ENCODE measurements around the gene MAPK6.
A peak's percentile ranks its signal among the peaks of the same experiment; 100 is the strongest.

MAPK6 gene

GRCh38 chr15:52018693-52019393 lies at the start of gene MAPK6 (continued):
- TF ChIP-seq, protein P1, sequence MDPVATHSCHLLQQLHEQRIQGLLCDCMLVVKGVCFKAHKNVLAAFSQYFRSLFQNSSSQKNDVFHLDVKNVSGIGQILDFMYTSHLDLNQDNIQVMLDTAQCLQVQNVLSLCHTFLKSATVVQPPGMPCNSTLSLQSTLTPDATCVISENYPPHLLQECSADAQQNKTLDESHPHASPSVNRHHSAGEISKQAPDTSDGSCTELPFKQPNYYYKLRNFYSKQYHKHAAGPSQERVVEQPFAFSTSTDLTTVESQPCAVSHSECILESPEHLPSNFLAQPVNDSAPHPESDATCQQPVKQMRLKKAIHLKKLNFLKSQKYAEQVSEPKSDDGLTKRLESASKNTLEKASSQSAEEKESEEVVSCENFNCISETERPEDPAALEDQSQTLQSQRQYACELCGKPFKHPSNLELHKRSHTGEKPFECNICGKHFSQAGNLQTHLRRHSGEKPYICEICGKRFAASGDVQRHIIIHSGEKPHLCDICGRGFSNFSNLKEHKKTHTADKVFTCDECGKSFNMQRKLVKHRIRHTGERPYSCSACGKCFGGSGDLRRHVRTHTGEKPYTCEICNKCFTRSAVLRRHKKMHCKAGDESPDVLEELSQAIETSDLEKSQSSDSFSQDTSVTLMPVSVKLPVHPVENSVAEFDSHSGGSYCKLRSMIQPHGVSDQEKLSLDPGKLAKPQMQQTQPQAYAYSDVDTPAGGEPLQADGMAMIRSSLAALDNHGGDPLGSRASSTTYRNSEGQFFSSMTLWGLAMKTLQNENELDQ (tag by site-specific recombination; IDR thresholded peaks at IDR 0.05; ENCODE audit: low read depth): no peak
- TF ChIP-seq YY1 (tag by site-specific recombination; IDR thresholded peaks at IDR 0.05) (peak; percentile 81; the same call in 1 of the 2 replicates), ZNF600 (tag by site-specific recombination; IDR thresholded peaks at IDR 0.05) (peak; percentile 55; the same call in 1 of the 2 replicates), KLF16 (tag by site-specific recombination; IDR thresholded peaks at IDR 0.05) (peak; percentile 80), ZNF571 (tag by site-specific recombination; IDR thresholded peaks at IDR 0.05) (no peak), ZSCAN5A (tag by site-specific recombination; IDR thresholded peaks at IDR 0.05) (no peak), ZNF24 (tag by site-specific recombination; IDR thresholded peaks at IDR 0.05) (peak; percentile 73), ZNF623 (tag by site-specific recombination; IDR thresholded peaks at IDR 0.05) (no peak), ZNF18 (tag by site-specific recombination; IDR thresholded peaks at IDR 0.05) (no peak), SP7 (tag by site-specific recombination; IDR thresholded peaks at IDR 0.05) (peak; percentile 76), ZNF391 (tag by site-specific recombination; IDR thresholded peaks at IDR 0.05; ENCODE audit: borderline replicate concordance, low read depth) (peak; percentile 15; the same call in 1 of the 2 replicates), ZNF76 (tag by site-specific recombination; IDR thresholded peaks at IDR 0.05; ENCODE audit: borderline replicate concordance, low read depth) (no peak), KLF10 (tag by site-specific recombination; IDR thresholded peaks at IDR 0.05) (peak; percentile 90), ZNF302 (tag by site-specific recombination; IDR thresholded peaks at IDR 0.05; ENCODE audit: low read depth) (no peak), SP2 (tag by site-specific recombination; IDR thresholded peaks at IDR 0.05) (peak; percentile 78), ZNF626 (tag by site-specific recombination; IDR thresholded peaks at IDR 0.05) (no peak), GLIS1 (tag by site-specific recombination; IDR thresholded peaks at IDR 0.05) (peak; percentile 39; the same call in 1 of the 2 replicates), BCL11B (tag by site-specific recombination; IDR thresholded peaks at IDR 0.05; ENCODE audit: low read depth) (no peak), ZNF23 (tag by site-specific recombination; IDR thresholded peaks at IDR 0.05; ENCODE audit: borderline replicate concordance) (no peak)
- TF ChIP-seq, protein P2, sequence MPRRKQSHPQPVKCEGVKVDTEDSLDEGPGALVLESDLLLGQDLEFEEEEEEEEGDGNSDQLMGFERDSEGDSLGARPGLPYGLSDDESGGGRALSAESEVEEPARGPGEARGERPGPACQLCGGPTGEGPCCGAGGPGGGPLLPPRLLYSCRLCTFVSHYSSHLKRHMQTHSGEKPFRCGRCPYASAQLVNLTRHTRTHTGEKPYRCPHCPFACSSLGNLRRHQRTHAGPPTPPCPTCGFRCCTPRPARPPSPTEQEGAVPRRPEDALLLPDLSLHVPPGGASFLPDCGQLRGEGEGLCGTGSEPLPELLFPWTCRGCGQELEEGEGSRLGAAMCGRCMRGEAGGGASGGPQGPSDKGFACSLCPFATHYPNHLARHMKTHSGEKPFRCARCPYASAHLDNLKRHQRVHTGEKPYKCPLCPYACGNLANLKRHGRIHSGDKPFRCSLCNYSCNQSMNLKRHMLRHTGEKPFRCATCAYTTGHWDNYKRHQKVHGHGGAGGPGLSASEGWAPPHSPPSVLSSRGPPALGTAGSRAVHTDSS (tag by site-specific recombination; IDR thresholded peaks at IDR 0.05): no peak
- TF ChIP-seq, protein P3, sequence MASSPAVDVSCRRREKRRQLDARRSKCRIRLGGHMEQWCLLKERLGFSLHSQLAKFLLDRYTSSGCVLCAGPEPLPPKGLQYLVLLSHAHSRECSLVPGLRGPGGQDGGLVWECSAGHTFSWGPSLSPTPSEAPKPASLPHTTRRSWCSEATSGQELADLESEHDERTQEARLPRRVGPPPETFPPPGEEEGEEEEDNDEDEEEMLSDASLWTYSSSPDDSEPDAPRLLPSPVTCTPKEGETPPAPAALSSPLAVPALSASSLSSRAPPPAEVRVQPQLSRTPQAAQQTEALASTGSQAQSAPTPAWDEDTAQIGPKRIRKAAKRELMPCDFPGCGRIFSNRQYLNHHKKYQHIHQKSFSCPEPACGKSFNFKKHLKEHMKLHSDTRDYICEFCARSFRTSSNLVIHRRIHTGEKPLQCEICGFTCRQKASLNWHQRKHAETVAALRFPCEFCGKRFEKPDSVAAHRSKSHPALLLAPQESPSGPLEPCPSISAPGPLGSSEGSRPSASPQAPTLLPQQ (tag by site-specific recombination; IDR thresholded peaks at IDR 0.05): peak; percentile 32; the same call in 1 of the 2 replicates
- TF ChIP-seq, protein P4, sequence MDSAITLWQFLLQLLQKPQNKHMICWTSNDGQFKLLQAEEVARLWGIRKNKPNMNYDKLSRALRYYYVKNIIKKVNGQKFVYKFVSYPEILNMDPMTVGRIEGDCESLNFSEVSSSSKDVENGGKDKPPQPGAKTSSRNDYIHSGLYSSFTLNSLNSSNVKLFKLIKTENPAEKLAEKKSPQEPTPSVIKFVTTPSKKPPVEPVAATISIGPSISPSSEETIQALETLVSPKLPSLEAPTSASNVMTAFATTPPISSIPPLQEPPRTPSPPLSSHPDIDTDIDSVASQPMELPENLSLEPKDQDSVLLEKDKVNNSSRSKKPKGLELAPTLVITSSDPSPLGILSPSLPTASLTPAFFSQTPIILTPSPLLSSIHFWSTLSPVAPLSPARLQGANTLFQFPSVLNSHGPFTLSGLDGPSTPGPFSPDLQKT (IDR thresholded peaks at IDR 0.05; ENCODE audit: borderline replicate concordance, low read depth, low read length): no peak
- TF ChIP-seq, protein P5, sequence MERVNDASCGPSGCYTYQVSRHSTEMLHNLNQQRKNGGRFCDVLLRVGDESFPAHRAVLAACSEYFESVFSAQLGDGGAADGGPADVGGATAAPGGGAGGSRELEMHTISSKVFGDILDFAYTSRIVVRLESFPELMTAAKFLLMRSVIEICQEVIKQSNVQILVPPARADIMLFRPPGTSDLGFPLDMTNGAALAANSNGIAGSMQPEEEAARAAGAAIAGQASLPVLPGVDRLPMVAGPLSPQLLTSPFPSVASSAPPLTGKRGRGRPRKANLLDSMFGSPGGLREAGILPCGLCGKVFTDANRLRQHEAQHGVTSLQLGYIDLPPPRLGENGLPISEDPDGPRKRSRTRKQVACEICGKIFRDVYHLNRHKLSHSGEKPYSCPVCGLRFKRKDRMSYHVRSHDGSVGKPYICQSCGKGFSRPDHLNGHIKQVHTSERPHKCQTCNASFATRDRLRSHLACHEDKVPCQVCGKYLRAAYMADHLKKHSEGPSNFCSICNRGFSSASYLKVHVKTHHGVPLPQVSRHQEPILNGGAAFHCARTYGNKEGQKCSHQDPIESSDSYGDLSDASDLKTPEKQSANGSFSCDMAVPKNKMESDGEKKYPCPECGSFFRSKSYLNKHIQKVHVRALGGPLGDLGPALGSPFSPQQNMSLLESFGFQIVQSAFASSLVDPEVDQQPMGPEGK (tag by site-specific recombination; IDR thresholded peaks at IDR 0.05): peak; percentile 81
